ENCODE data around the gene C22orf23.

The C22orf23 gene

GRCh38 chr22:37931893-37932389, 21.5 kb downstream of the C22orf23 start:
- Histone ChIP-seq H3K36me3 (ENCODE audit: control insufficient read depth in 4 of 4, insufficient read depth in 4 of 4, low read length in 3 of 4) (peaks cover 2 to 62% (median 36%) of the 10 kb centered on the region in 4 experiments), H3K4me3 (ENCODE audit: control insufficient read depth in 1 of 7, extremely low read depth in 1 of 7, insufficient read depth in 4 of 7, low read depth in 2 of 7, low read length in 6 of 7) (no peak overlapping the region), H3K4me1 (ENCODE audit: control extremely low read depth in 1 of 4, control insufficient read depth in 4 of 4, insufficient read depth in 4 of 4, low read length in 3 of 4) (peaks cover 0 to 9% (median 4%) of the 10 kb centered on the region in 4 experiments), H3K27ac (ENCODE audit: insufficient read depth in 1 of 2, low read depth in 1 of 2, low read length in 2 of 2, poor library complexity in 1 of 2, severe bottlenecking in 2 of 2) (no peak overlapping the region), H3K27me3 (replicated peaks in 2 of 5; ENCODE audit: control insufficient read depth in 4 of 5, insufficient read depth in 5 of 5, low read length in 4 of 5) (no peaks in the 10 kb centered on the region), H3K9me3 (ENCODE audit: control extremely low read depth in 1 of 5, control insufficient read depth in 4 of 5, insufficient read depth in 2 of 5, low read depth in 1 of 5, low read length in 4 of 5) (no peaks in the 10 kb centered on the region)
- POLR2A ChIA-PET: no interaction called here
- CTCF ChIA-PET: interaction anchor here (0.8 to 5.1 kb wide), 9 partner anchors 8 to 53 kb away, joined by 3 to 24 read pairs (median 5); partner anchors contain the start of gene MICALL1
- DNase-seq: no peak
- WGBS (ENCODE audit: insufficient coverage): 94% methylated on average over 5 of the region's 6 CpGs

GRCh38 chr22:37930952-37931440, 22.4 kb downstream of the C22orf23 start:
- ChIA-PET CTCF (interaction anchor here (0.8 to 5.1 kb wide), 7 partner anchors 15 to 89 kb away, joined by 3 to 24 read pairs (median 4); partner anchors contain the start of gene MICALL1), POLR2A (no interaction called here)
- WGBS (ENCODE audit: insufficient coverage): 94% methylated on average over 2 of the region's 2 CpGs
- Histone ChIP-seq H3K27me3 (replicated peaks in 2 of 5; ENCODE audit: control insufficient read depth in 4 of 5, insufficient read depth in 5 of 5, low read length in 4 of 5) (no peaks in the 10 kb centered on the region), H3K4me3 (ENCODE audit: control insufficient read depth in 1 of 7, extremely low read depth in 1 of 7, insufficient read depth in 4 of 7, low read depth in 2 of 7, low read length in 6 of 7) (no peak overlapping the region), H3K27ac (ENCODE audit: insufficient read depth in 1 of 2, low read depth in 1 of 2, low read length in 2 of 2, poor library complexity in 1 of 2, severe bottlenecking in 2 of 2) (no peak overlapping the region), H3K4me1 (ENCODE audit: control extremely low read depth in 1 of 4, control insufficient read depth in 4 of 4, insufficient read depth in 4 of 4, low read length in 3 of 4) (peaks cover 0 to 9% (median 4%) of the 10 kb centered on the region in 4 experiments), H3K9me3 (ENCODE audit: control extremely low read depth in 1 of 5, control insufficient read depth in 4 of 5, insufficient read depth in 2 of 5, low read depth in 1 of 5, low read length in 4 of 5) (no peaks in the 10 kb centered on the region), H3K36me3 (ENCODE audit: control insufficient read depth in 4 of 4, insufficient read depth in 4 of 4, low read length in 3 of 4) (peaks cover 6 to 66% (median 44%) of the 10 kb centered on the region in 4 experiments)
- DNase-seq: no peak

- no peak for DNase-seq
- CTCF ChIA-PET: interaction anchor here (0.8 to 5.1 kb wide), 6 partner anchors 14 to 88 kb away, joined by 3 to 24 read pairs (median 4); partner anchors contain the start of gene MICALL1
- Histone ChIP-seq H3K9me3 (ENCODE audit: control extremely low read depth in 1 of 5, control insufficient read depth in 4 of 5, insufficient read depth in 2 of 5, low read depth in 1 of 5, low read length in 4 of 5) (no peaks in the 10 kb centered on the region), H3K36me3 (ENCODE audit: control insufficient read depth in 4 of 4, insufficient read depth in 4 of 4, low read length in 3 of 4) (peaks cover 6 to 69% (median 47%) of the 10 kb centered on the region in 4 experiments), H3K27ac (ENCODE audit: insufficient read depth in 1 of 2, low read depth in 1 of 2, low read length in 2 of 2, poor library complexity in 1 of 2, severe bottlenecking in 2 of 2) (no peak overlapping the region), H3K27me3 (replicated peaks in 2 of 5; ENCODE audit: control insufficient read depth in 4 of 5, insufficient read depth in 5 of 5, low read length in 4 of 5) (no peaks in the 10 kb centered on the region), H3K4me1 (ENCODE audit: control extremely low read depth in 1 of 4, control insufficient read depth in 4 of 4, insufficient read depth in 4 of 4, low read length in 3 of 4) (peaks cover 0 to 9% (median 4%) of the 10 kb centered on the region in 4 experiments), H3K4me3 (ENCODE audit: control insufficient read depth in 1 of 7, extremely low read depth in 1 of 7, insufficient read depth in 4 of 7, low read depth in 2 of 7, low read length in 6 of 7) (no peak overlapping the region)
- over 99% methylated on average over 11 of the region's 11 CpGs for WGBS (ENCODE audit: insufficient coverage)
- POLR2A ChIA-PET: no interaction called here
Measured at GRCh38 chr22:37930270-37930951, 23.0 kb downstream of the C22orf23 start.

- H3K36me3 ChIP-seq (ENCODE audit: control insufficient read depth in 4 of 4, insufficient read depth in 4 of 4, low read length in 3 of 4): peaks cover 6 to 69% (median 52%) of the 10 kb centered on the region in 4 experiments
- no peak for DNase-seq
- peaks cover 0 to 9% (median 4%) of the 10 kb centered on the region in 4 experiments for H3K4me1 ChIP-seq (ENCODE audit: control extremely low read depth in 1 of 4, control insufficient read depth in 4 of 4, insufficient read depth in 4 of 4, low read length in 3 of 4)
- H3K9me3 ChIP-seq (ENCODE audit: control extremely low read depth in 1 of 5, control insufficient read depth in 4 of 5, insufficient read depth in 2 of 5, low read depth in 1 of 5, low read length in 4 of 5): no peaks in the 10 kb centered on the region
- ChIA-PET POLR2A (no interaction called here), CTCF (interaction anchor here (1.1 kb wide), 1 partner anchor 33 kb away, joined by 3 read pairs; no protein-coding TSS in a partner anchor)
- no peaks in the 10 kb centered on the region for H3K27me3 ChIP-seq (replicated peaks in 2 of 5; ENCODE audit: control insufficient read depth in 4 of 5, insufficient read depth in 5 of 5, low read length in 4 of 5)
- no peak overlapping the region for H3K27ac ChIP-seq (ENCODE audit: insufficient read depth in 1 of 2, low read depth in 1 of 2, low read length in 2 of 2, poor library complexity in 1 of 2, severe bottlenecking in 2 of 2)
- no peak overlapping the region for H3K4me3 ChIP-seq (ENCODE audit: control insufficient read depth in 1 of 7, extremely low read depth in 1 of 7, insufficient read depth in 4 of 7, low read depth in 2 of 7, low read length in 6 of 7)
- 94% methylated on average over 5 of the region's 5 CpGs for WGBS (ENCODE audit: insufficient coverage)
Measured at GRCh38 chr22:37929390-37929789, 24.0 kb downstream of the C22orf23 start.

GRCh38 chr22:37927637-37927936, 25.8 kb downstream of the C22orf23 start:
- ChIA-PET CTCF (no interaction called here), POLR2A (no interaction called here)
- no peak overlapping the region for H3K4me3 ChIP-seq (ENCODE audit: control insufficient read depth in 1 of 7, extremely low read depth in 1 of 7, insufficient read depth in 4 of 7, low read depth in 2 of 7, low read length in 6 of 7)
- WGBS (ENCODE audit: insufficient coverage): 93% methylated on average over 4 of the region's 5 CpGs
- no peak overlapping the region for H3K27ac ChIP-seq (ENCODE audit: insufficient read depth in 1 of 2, low read depth in 1 of 2, low read length in 2 of 2, poor library complexity in 1 of 2, severe bottlenecking in 2 of 2)
- H3K4me1 ChIP-seq (ENCODE audit: control extremely low read depth in 1 of 4, control insufficient read depth in 4 of 4, insufficient read depth in 4 of 4, low read length in 3 of 4): no peaks in the 10 kb centered on the region
- peaks cover 6 to 67% (median 53%) of the 10 kb centered on the region in 4 experiments for H3K36me3 ChIP-seq (ENCODE audit: control insufficient read depth in 4 of 4, insufficient read depth in 4 of 4, low read length in 3 of 4)
- H3K27me3 ChIP-seq (replicated peaks in 2 of 5; ENCODE audit: control insufficient read depth in 4 of 5, insufficient read depth in 5 of 5, low read length in 4 of 5): no peaks in the 10 kb centered on the region
- no peak for DNase-seq
- no peaks in the 10 kb centered on the region for H3K9me3 ChIP-seq (ENCODE audit: control extremely low read depth in 1 of 5, control insufficient read depth in 4 of 5, insufficient read depth in 2 of 5, low read depth in 1 of 5, low read length in 4 of 5)

GRCh38 chr22:37926771-37927636, 26.4 kb downstream of the C22orf23 start:
- no peaks in the 10 kb centered on the region for H3K27me3 ChIP-seq (replicated peaks in 2 of 5; ENCODE audit: control insufficient read depth in 4 of 5, insufficient read depth in 5 of 5, low read length in 4 of 5)
- 96% methylated on average over 24 of the region's 32 CpGs for WGBS (ENCODE audit: insufficient coverage)
- CTCF ChIA-PET: interaction anchor here (1.1 kb wide), 1 partner anchor 39 kb away, joined by 3 read pairs; no protein-coding TSS in a partner anchor
- no peak overlapping the region for H3K27ac ChIP-seq (ENCODE audit: insufficient read depth in 1 of 2, low read depth in 1 of 2, low read length in 2 of 2, poor library complexity in 1 of 2, severe bottlenecking in 2 of 2)
- peaks cover 6 to 62% (median 48%) of the 10 kb centered on the region in 4 experiments for H3K36me3 ChIP-seq (ENCODE audit: control insufficient read depth in 4 of 4, insufficient read depth in 4 of 4, low read length in 3 of 4)
- no peak overlapping the region for H3K4me3 ChIP-seq (ENCODE audit: control insufficient read depth in 1 of 7, extremely low read depth in 1 of 7, insufficient read depth in 4 of 7, low read depth in 2 of 7, low read length in 6 of 7)
- DNase-seq: no peak
- H3K9me3 ChIP-seq (ENCODE audit: control extremely low read depth in 1 of 5, control insufficient read depth in 4 of 5, insufficient read depth in 2 of 5, low read depth in 1 of 5, low read length in 4 of 5): no peaks in the 10 kb centered on the region
- H3K4me1 ChIP-seq (ENCODE audit: control extremely low read depth in 1 of 4, control insufficient read depth in 4 of 4, insufficient read depth in 4 of 4, low read length in 3 of 4): no peaks in the 10 kb centered on the region
- POLR2A ChIA-PET: no interaction called here
